GM23338 (cell line): ENCODE data around the gene ARID1B.

Experiments
- TF ChIP-seq, protein P1 (sequence below), 2 experiments: fragments of 200-600 bp in 1 of 2; sonication (generic) in 1 of 2; conservative IDR thresholded peaks; 2 replicates each; pipeline versions ENCODE4 v1.5.1 to v1.6.1; 2016 to 2017; ENCODE audit warnings: antibody characterized with exemption in 2 of 2, low read depth in 2 of 2, mild to moderate bottlenecking in 2 of 2, moderate library complexity in 1 of 2
- TF ChIP-seq, protein P2 (sequence below): IDR thresholded peaks from one replicate; pipeline ENCODE4 v1.6.1; 2018; ENCODE audit warnings: antibody characterized with exemption; ENCODE audit not compliant: unreplicated experiment

DNA sequence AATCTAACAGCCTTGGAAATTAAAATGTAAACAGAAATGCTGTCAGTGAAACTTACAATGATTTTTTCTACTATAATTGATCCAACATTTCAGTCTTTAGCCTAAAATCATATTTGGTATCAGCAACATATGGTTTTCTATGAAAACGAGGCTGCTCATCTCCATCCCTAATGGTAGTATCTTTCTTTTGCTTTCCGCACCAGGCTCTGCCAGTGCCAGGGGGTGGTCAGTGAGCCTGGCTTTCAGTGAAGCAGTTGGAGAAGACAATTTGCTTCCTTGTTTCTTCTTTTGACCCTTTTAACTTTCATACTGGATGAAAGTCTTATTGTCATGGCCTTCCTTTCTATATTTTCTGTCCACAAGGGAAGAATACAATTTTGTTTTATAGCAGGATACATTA, 258.4 kb downstream of the ARID1B start:
- TF ChIP-seq, protein P1, sequence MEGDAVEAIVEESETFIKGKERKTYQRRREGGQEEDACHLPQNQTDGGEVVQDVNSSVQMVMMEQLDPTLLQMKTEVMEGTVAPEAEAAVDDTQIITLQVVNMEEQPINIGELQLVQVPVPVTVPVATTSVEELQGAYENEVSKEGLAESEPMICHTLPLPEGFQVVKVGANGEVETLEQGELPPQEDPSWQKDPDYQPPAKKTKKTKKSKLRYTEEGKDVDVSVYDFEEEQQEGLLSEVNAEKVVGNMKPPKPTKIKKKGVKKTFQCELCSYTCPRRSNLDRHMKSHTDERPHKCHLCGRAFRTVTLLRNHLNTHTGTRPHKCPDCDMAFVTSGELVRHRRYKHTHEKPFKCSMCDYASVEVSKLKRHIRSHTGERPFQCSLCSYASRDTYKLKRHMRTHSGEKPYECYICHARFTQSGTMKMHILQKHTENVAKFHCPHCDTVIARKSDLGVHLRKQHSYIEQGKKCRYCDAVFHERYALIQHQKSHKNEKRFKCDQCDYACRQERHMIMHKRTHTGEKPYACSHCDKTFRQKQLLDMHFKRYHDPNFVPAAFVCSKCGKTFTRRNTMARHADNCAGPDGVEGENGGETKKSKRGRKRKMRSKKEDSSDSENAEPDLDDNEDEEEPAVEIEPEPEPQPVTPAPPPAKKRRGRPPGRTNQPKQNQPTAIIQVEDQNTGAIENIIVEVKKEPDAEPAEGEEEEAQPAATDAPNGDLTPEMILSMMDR (conservative IDR thresholded peaks at IDR 0.05; ENCODE audit: low read depth in 2 of 2) = no peak
- TF ChIP-seq, protein P2, sequence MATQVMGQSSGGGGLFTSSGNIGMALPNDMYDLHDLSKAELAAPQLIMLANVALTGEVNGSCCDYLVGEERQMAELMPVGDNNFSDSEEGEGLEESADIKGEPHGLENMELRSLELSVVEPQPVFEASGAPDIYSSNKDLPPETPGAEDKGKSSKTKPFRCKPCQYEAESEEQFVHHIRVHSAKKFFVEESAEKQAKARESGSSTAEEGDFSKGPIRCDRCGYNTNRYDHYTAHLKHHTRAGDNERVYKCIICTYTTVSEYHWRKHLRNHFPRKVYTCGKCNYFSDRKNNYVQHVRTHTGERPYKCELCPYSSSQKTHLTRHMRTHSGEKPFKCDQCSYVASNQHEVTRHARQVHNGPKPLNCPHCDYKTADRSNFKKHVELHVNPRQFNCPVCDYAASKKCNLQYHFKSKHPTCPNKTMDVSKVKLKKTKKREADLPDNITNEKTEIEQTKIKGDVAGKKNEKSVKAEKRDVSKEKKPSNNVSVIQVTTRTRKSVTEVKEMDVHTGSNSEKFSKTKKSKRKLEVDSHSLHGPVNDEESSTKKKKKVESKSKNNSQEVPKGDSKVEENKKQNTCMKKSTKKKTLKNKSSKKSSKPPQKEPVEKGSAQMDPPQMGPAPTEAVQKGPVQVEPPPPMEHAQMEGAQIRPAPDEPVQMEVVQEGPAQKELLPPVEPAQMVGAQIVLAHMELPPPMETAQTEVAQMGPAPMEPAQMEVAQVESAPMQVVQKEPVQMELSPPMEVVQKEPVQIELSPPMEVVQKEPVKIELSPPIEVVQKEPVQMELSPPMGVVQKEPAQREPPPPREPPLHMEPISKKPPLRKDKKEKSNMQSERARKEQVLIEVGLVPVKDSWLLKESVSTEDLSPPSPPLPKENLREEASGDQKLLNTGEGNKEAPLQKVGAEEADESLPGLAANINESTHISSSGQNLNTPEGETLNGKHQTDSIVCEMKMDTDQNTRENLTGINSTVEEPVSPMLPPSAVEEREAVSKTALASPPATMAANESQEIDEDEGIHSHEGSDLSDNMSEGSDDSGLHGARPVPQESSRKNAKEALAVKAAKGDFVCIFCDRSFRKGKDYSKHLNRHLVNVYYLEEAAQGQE = no peak
